ENCODE results near the gene CLEC4G. TPM values are rescaled to one million over a fixed set of nuclear protein-coding genes. Genes with fewer than 3 reads are reported as not detected.

The CLEC4G gene
- total and polyA plus RNA-seq, 9 of the 15 experiments (the other 6 are each of a cell fraction or from before 2014, with no cell fraction given) = not detected

GRCh38 chr19:7733376-7733775 lies 1.5 kb upstream of the CLEC4G start:
- CTCF ChIA-PET (ENCODE audit: low intra/inter-chr PET ratio) = no interaction called here
- H4K20me1 ChIP-seq (replicated peaks; ENCODE audit: control insufficient read depth, insufficient read depth, low read length) = 0 out of 2 replicates have a peak, but pooled peaks cover 3% of the 10 kb centered on the region
- peaks cover 13 to 34% of the 10 kb centered on the region in 2 experiments; a peak in 4 of 5 replicates for H3K27me3 ChIP-seq (ENCODE audit: control insufficient read depth in 2 of 2, insufficient read depth in 2 of 2, low read length in 2 of 2)
- no peaks in the 10 kb centered on the region for H3K79me2 ChIP-seq (ENCODE audit: control insufficient read depth, insufficient read depth, low read length)
- H3K36me3 ChIP-seq (ENCODE audit: control insufficient read depth, insufficient read depth, low read length) = no peaks in the 10 kb centered on the region
- no peaks in the 10 kb centered on the region for H3K9me3 ChIP-seq (replicated peaks; ENCODE audit: control insufficient read depth, insufficient read depth, low read depth, low read length)
- TF ChIP-seq, protein P1, sequence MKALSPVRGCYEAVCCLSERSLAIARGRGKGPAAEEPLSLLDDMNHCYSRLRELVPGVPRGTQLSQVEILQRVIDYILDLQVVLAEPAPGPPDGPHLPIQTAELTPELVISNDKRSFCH (CRISPR knock-in tag; IDR thresholded peaks at IDR 0.05) = no peak
- TF ChIP-seq, protein P1 (tag; IDR thresholded peaks at IDR 0.05) = no peak
- no peak for TF ChIP-seq SIRT6 (IDR thresholded peaks at IDR 0.05; ENCODE audit: low read depth, low read length)
- 0 out of 2 replicates have a peak, but pooled peaks have one; percentile 41 for TF ChIP-seq ZNF121 (CRISPR knock-in tag; conservative IDR thresholded peaks at IDR 0.05)
- no peaks in the 10 kb centered on the region for H3K9me1 ChIP-seq (ENCODE audit: control insufficient read depth, insufficient read depth, low read length)
- in situ Hi-C loops (cut with MboI) = no loop called here
- no peak overlapping the region for H3K4me3 ChIP-seq
- intact Hi-C loops (cut with micrococcal nuclease) = no loop called here
- no peak for FAIRE-seq
- WGBS (ENCODE audit: insufficient coverage, low coverage, missing lambda C conversion rate) = 4% methylated on average over 6 of the region's 6 CpGs
- H3K4me1 ChIP-seq (replicated peaks in 1 of 2; ENCODE audit: control insufficient read depth in 2 of 2, insufficient read depth in 2 of 2, low read length in 2 of 2) = peaks cover 0 to 20% of the 10 kb centered on the region in 2 experiments; a peak in 2 of 5 replicates
- no peak overlapping the region for H2AFZ ChIP-seq (ENCODE audit: low read depth, low read length)
- DNase-seq (ENCODE audit: extremely low read depth in 1 of 4, low spot score in 3 of 4) = no peak
- no peak overlapping the region for H3K4me2 ChIP-seq (ENCODE audit: insufficient read depth, low read length)
- POLR2A ChIA-PET = no interaction called here
- H3K27ac ChIP-seq (ENCODE audit: extremely low read depth, low read depth, low read length) = no peak overlapping the region
- no peak overlapping the region for H3K9ac ChIP-seq (ENCODE audit: insufficient read depth in 1 of 2, low read depth in 2 of 2, low read length in 2 of 2)
- no TSS peak for BruUV-seq (replicated peaks)
- ATAC-seq = no peak

GRCh38 chr19:7731615-7732014 lies 295 bp downstream of the CLEC4G start:
- no peaks in the 10 kb centered on the region for H3K36me3 ChIP-seq (ENCODE audit: control insufficient read depth, insufficient read depth, low read length)
- in situ Hi-C loops (cut with MboI) = no loop called here
- ChIA-PET CTCF (ENCODE audit: low intra/inter-chr PET ratio) (no interaction called here), POLR2A (interaction anchor here (0.7 kb wide), 1 partner anchor 9 kb away, joined by 3 read pairs; no protein-coding TSS in a partner anchor)
- H3K27ac ChIP-seq (ENCODE audit: extremely low read depth, low read depth, low read length) = no peak overlapping the region
- 0 out of 2 replicates have a peak, but pooled peaks cover 3% of the 10 kb centered on the region for H4K20me1 ChIP-seq (replicated peaks; ENCODE audit: control insufficient read depth, insufficient read depth, low read length)
- WGBS (ENCODE audit: insufficient coverage, low coverage, missing lambda C conversion rate) = 0% methylated on average over 4 of the region's 5 CpGs
- no peaks in the 10 kb centered on the region for H3K9me1 ChIP-seq (ENCODE audit: control insufficient read depth, insufficient read depth, low read length)
- H3K4me2 ChIP-seq (ENCODE audit: insufficient read depth, low read length) = no peak overlapping the region
- BruUV-seq (replicated peaks) = no TSS peak
- no peak overlapping the region for H3K4me3 ChIP-seq
- peaks cover 0 to 20% of the 10 kb centered on the region in 2 experiments; a peak in 2 of 5 replicates for H3K4me1 ChIP-seq (replicated peaks in 1 of 2; ENCODE audit: control insufficient read depth in 2 of 2, insufficient read depth in 2 of 2, low read length in 2 of 2)
- FAIRE-seq (no peak), DNase-seq (ENCODE audit: extremely low read depth in 1 of 4, low spot score in 3 of 4) (no peak), ATAC-seq (no peak)
- no peaks in the 10 kb centered on the region for H3K9me3 ChIP-seq (replicated peaks; ENCODE audit: control insufficient read depth, insufficient read depth, low read depth, low read length)
- H3K9ac ChIP-seq (ENCODE audit: insufficient read depth in 1 of 2, low read depth in 2 of 2, low read length in 2 of 2) = no peak overlapping the region
- intact Hi-C loops (cut with micrococcal nuclease) = no loop called here
- H2AFZ ChIP-seq (ENCODE audit: low read depth, low read length) = no peak overlapping the region
- no peaks in the 10 kb centered on the region for H3K79me2 ChIP-seq (ENCODE audit: control insufficient read depth, insufficient read depth, low read length)
- peaks cover 9 to 46% of the 10 kb centered on the region in 2 experiments; a peak in 4 of 5 replicates for H3K27me3 ChIP-seq (ENCODE audit: control insufficient read depth in 2 of 2, insufficient read depth in 2 of 2, low read length in 2 of 2)
- TF ChIP-seq BRD9 (IDR thresholded peaks at IDR 0.05; ENCODE audit: low read depth, partially characterized antibody) = no peak
- TF ChIP-seq PHF8 (IDR thresholded peaks at IDR 0.05; ENCODE audit: borderline replicate concordance, low read length) = no peak
- TF ChIP-seq ZNF76 (CRISPR knock-in tag; IDR thresholded peaks at IDR 0.05; ENCODE audit: borderline replicate concordance) = no peak
- TF ChIP-seq THAP7 (CRISPR knock-in tag; IDR thresholded peaks at IDR 0.05) = no peak
- TF ChIP-seq, protein P2, sequence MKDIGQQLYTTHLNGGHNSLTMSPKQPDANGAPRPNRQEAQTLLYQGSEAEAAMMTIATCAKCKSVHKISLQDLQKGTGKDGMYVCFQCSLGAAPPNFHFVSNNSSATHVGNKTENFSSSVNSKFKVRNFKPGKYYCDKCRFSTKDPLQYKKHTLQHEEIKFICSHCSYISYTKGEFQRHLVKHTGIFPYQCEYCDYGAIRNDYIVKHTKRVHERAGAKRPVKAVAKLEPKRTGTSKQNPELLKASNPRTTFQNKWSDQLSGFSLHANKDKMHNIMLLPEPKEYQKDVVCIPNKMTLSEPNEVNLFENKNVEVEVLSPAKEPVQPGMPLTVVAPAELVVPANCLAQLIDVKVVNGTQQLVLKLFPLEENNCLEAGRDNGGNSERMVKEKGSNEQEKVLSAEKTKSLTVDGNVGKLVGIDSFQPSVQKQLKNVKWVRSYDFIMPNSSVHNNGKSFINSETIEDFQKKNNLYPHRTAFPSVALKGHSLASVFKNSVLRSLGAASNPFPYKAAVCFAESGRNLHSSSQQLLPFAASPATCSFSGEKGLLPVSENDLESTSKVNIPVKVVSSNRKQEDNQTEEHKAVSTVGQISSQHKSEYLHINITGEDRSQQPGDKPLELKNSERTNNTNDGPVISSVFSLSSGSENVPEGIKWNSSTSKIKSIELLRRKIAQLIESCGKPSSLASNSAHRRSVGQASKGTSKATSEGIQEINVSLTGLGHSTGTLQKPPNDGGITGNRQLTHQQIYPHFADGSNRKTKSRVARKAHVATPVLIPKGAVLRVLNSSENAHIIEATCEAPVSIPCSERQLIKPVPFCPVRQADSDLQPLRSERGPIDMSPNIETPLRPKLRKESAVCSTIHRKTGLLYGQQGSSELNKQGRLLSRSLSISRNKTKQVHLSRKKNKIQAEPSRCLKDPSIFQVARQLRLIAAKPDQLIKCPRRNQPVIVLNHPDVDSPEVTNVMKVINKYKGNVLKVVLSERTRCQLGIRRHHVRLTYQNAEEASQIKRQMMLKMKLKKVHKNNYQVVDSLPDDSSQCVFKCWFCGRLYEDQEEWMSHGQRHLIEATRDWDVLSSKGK (CRISPR knock-in tag; IDR thresholded peaks at IDR 0.05) = no peak
- no peak for TF ChIP-seq HDAC1 (IDR thresholded peaks at IDR 0.05)
- no peak for TF ChIP-seq ARNT (IDR thresholded peaks at IDR 0.05)
- no peak for TF ChIP-seq ZSCAN32 (CRISPR knock-in tag; IDR thresholded peaks at IDR 0.05)
